ENCODE results near the gene ZNF512. TPM values are rescaled to one million over a fixed set of nuclear protein-coding genes. Genes with fewer than 3 reads are reported as not detected.
"Not testable (repeated sequence)": the region's sequence is repeated elsewhere in the genome, so short reads cannot be mapped to it uniquely, and the experiment has no call there.

The ZNF512 gene, protein sequence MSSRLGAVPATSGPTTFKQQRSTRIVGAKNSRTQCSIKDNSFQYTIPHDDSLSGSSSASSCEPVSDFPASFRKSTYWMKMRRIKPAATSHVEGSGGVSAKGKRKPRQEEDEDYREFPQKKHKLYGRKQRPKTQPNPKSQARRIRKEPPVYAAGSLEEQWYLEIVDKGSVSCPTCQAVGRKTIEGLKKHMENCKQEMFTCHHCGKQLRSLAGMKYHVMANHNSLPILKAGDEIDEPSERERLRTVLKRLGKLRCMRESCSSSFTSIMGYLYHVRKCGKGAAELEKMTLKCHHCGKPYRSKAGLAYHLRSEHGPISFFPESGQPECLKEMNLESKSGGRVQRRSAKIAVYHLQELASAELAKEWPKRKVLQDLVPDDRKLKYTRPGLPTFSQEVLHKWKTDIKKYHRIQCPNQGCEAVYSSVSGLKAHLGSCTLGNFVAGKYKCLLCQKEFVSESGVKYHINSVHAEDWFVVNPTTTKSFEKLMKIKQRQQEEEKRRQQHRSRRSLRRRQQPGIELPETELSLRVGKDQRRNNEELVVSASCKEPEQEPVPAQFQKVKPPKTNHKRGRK
- 10 to 100 TPM; 11.9 to 63.3 TPM for total RNA-seq

DNA sequence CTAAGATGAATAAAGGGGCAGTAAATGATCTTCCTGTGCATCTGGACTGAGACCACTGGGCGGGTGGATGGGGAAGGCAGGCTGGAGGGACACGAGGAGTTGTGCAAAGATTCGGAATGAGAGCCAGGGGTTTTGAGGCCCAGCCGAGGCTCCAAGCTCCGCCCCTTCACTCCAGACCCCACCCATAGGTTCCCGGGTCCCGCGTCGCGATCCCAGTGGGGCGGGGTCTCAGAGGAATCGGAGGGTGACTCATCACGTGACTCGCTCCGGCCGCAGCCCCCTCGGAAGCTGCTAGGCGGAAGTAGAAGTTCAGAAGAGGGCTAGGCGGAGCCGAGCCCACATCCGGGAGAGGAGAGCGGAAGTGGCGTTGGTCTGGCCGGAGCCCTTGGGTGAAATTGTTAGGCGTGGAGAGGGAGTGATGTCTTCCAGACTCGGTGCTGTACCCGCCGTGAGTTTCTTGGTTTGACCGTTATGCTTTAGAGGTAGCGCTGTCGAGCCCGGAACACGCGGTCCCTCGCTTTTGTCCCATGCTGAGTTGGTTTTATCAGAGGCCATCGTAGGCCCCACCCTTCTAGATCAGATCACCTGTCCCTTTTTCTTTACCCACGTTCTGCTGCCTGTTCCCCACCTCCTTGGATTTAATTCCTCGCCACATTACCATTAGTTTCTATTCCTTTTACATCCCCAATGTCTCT is at the start of gene ZNF512:
Gene ZNF512, plus strand, starts transcription at position 348 of the 695 bp plus-strand sequence. Its CDS starts 71 bp downstream, at position 419.
- WGBS, 2 donors: 1 to 2% methylated on average over 27 to 37 of the region's 38 CpGs
- Histone ChIP-seq H3K4me1 (peaks cover 23% of the 10 kb centered on the region), H3K27me3 (no peaks in the 10 kb centered on the region), H3K36me3 (replicated peaks in 1 of 2; ENCODE audit: insufficient read depth in 1 of 2, low read depth in 2 of 2) (no peaks in the 10 kb centered on the region), H3K4me3 (peak within 1 kb of the TSS; percentile 57 to 61), H3K27ac (peak within 1 kb of the TSS in 3 of 4 donors; percentile 25 to 54 (median 37)), H3K9me3 (peaks cover 0 to 10% (median 0%) of the 10 kb centered on the region in 3 donors)
- peak; percentile 82 to 90 (median 86) for DNase-seq
- peak; percentile 92 for ATAC-seq
- intact Hi-C loops (cut with DNase I): no loop called here
- TF ChIP-seq POLR2A (IDR thresholded peaks at IDR 0.05): peak; percentile 17 to 70 (median 69)
- TF ChIP-seq, protein P1, sequence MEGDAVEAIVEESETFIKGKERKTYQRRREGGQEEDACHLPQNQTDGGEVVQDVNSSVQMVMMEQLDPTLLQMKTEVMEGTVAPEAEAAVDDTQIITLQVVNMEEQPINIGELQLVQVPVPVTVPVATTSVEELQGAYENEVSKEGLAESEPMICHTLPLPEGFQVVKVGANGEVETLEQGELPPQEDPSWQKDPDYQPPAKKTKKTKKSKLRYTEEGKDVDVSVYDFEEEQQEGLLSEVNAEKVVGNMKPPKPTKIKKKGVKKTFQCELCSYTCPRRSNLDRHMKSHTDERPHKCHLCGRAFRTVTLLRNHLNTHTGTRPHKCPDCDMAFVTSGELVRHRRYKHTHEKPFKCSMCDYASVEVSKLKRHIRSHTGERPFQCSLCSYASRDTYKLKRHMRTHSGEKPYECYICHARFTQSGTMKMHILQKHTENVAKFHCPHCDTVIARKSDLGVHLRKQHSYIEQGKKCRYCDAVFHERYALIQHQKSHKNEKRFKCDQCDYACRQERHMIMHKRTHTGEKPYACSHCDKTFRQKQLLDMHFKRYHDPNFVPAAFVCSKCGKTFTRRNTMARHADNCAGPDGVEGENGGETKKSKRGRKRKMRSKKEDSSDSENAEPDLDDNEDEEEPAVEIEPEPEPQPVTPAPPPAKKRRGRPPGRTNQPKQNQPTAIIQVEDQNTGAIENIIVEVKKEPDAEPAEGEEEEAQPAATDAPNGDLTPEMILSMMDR (IDR thresholded peaks at IDR 0.05): peak in 2 of 7 experiments; percentile 2 to 11

DNA sequence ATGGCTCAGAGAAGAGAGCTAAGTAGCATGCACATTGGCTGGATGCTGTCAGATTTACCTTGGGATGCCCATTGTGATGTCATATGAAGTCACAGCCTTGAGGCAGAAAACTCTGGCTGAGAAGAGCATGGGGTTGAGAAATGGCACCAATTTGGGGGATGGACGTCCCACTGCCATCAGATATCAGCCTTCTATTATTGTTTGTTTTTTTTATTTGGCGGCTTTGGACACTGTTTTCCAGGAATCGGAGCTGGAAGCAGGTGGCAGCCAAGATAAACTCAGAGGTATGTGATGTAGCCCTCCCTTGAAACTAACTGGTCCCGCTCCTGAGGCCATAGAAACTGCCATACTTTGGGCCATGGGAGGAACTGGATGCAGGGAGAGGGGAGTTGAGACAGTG is 45.6 kb upstream of the ZNF512 start:
- TF ChIP-seq POLR2A (IDR thresholded peaks at IDR 0.05): no peak
- TF ChIP-seq, protein P1 (IDR thresholded peaks at IDR 0.05): no peak
- Histone ChIP-seq H3K9me3 (no peaks in the 10 kb centered on the region), H3K36me3 (replicated peaks in 1 of 2; ENCODE audit: insufficient read depth in 1 of 2, low read depth in 2 of 2) (no peaks in the 10 kb centered on the region), H3K4me1 (no peaks in the 10 kb centered on the region), H3K27ac (no peak overlapping the region), H3K27me3 (no peaks in the 10 kb centered on the region), H3K4me3 (no peak overlapping the region)
- WGBS, 2 donors: 44 to 50% methylated on average over 4 of the region's 4 CpGs
- intact Hi-C loops (cut with DNase I): no loop called here
- ATAC-seq: no peak
- no peak for DNase-seq

DNA sequence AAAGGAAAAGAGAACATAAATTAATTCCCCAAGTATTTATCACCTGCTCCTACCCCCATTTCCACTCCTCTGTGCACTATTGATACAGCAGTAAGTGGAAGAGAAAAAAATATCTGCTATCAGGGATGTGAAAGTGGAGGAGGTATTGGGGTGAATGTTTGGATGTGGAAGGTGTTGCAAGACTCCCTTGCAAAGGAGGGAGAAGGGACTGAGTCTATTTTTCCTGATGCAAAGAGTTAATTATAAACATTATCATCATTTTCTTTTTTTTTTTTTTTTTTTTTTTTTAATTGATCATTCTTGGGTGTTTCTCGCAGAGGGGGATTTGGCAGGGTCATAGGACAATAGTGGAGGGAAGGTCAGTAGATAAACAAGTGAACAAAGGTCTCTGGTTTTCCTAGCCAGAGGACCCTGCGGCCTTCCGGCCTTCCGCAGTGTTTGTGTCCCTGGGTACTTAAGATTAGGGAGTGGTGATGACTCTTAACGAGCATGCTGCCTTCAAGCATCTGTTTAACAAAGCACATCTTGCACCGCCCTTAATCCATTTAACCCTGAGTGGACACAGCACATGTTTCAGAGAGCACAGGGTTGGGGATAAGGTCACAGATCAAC is 43.9 kb upstream of the ZNF512 start:
- intact Hi-C loops (cut with DNase I); H3K27me3 ChIP-seq; H3K36me3 ChIP-seq (replicated peaks in 1 of 2; ENCODE audit: insufficient read depth in 1 of 2, low read depth in 2 of 2); H3K4me1 ChIP-seq; H3K27ac ChIP-seq; ATAC-seq; H3K4me3 ChIP-seq; DNase-seq; H3K9me3 ChIP-seq: not testable (repeated sequence)
- 47 to 62% methylated on average over 5 of the region's 6 CpGs for WGBS, 2 donors

DNA sequence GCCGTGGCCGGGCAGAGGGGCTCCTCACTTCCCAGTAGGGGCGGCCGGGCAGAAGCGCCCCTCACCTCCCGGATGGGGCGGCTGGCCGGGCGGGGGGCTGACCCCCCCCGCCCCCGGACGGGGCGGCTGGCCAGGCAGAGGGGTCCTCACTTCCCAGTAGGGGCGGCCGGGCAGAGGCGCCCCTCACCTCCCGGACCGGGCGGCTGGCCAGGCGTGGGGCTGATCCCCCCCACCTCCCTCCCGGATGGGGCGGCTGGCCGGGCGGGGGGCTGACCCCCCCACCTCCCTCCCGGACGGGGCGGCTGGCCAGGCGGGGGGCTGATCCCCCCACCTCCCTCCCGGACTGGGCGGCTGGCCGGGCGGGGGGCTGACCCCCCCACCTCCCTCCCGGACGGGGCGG is 43.2 kb upstream of the ZNF512 start:
- WGBS, 2 donors: 96% methylated on average over 6 of the region's 35 CpGs; no CpG with 5 or more reads in 1 of the 2 donors

DNA sequence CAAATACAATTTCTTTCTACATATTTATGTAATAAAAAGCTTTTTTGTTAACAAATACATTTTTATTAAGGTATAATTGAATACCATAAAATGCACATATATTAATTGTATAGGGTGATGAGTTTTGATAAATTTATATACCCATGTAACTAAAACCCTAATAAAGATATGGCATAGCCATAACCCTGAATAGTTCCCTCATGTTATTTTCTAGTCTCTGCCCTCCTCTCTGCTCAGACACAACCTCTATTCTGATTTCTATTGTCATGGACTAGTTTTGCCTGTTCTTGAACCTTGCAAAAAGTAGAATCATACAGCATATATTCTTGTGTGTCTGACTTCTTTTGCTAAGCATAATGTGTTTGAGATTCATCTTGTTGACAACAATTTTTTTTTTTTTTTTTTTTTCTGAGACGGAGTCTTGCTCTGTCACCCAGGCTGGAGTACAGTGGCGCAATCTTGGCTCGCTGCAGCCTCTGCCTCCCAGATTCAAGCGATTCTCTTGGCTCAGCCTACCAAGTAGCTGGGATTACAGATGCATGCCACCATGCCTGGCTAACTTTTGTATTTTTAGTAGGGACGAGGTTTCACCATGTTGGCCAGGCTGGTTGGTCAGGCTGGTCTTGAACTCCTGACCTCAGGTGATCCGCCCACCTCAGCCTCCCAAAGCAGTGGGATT is 38.6 kb upstream of the ZNF512 start:
- intact Hi-C loops (cut with DNase I): no loop called here
- Histone ChIP-seq H3K4me1 (no peaks in the 10 kb centered on the region), H3K9me3 (no peaks in the 10 kb centered on the region), H3K36me3 (replicated peaks in 1 of 2; ENCODE audit: insufficient read depth in 1 of 2, low read depth in 2 of 2) (no peaks in the 10 kb centered on the region), H3K27me3 (no peaks in the 10 kb centered on the region), H3K4me3 (no peak overlapping the region), H3K27ac (no peak overlapping the region)
- DNase-seq (no peak), ATAC-seq (no peak)
- no peak for TF ChIP-seq POLR2A (IDR thresholded peaks at IDR 0.05)
- TF ChIP-seq, protein P1 (IDR thresholded peaks at IDR 0.05): no peak
- 81 to 94% methylated on average over 6 of the region's 6 CpGs for WGBS, 2 donors

More for the DNA sequence above, 43.2 kb upstream of the ZNF512 start:
- DNase-seq; H3K27ac ChIP-seq; intact Hi-C loops (cut with DNase I); H3K36me3 ChIP-seq (replicated peaks in 1 of 2; ENCODE audit: insufficient read depth in 1 of 2, low read depth in 2 of 2); H3K4me1 ChIP-seq; H3K9me3 ChIP-seq; H3K4me3 ChIP-seq; H3K27me3 ChIP-seq; ATAC-seq: not testable (repeated sequence)
